H1 (cell line): ENCODE measurements around the gene SPEM3. TPM values are rescaled to one million over a fixed set of nuclear protein-coding genes. Genes with fewer than 3 reads are reported as not detected.

Experiments used
- CTCF ChIA-PET: fragments of 300-600 bp; sonication (Branson Sonifier 250); formaldehyde crosslinking; loops from one replicate; lab custom pipeline; 2021; ENCODE audit not compliant: partially characterized antibody; lab: Charles Lee
- POLR2A ChIA-PET: fragments of 300-600 bp; sonication (Branson Sonifier 250); formaldehyde crosslinking; loops from one replicate; lab custom pipeline; 2021; ENCODE audit warnings: inconsistent platforms; ENCODE audit not compliant: partially characterized antibody; lab: Charles Lee
- DNase-seq, 2 experiments: peaks; one replicate each; pipeline versions ENCODE4 v3.0.0 to v3.0.0-alpha.2; 2010 to 2022; ENCODE audit warnings: low spot score in 2 of 2, low read depth in 1 of 2, mixed read lengths in 1 of 2
- FAIRE-seq: peaks from 2 replicates; lab custom pipeline; 2011; peaks lifted over from hg19 to GRCh38; lab: Jason Lieb, UNC
- H2AFZ ChIP-seq: 2 replicates; pipeline ENCODE4 v1.8.1; 2012; ENCODE audit warnings: low read length, inconsistent platforms
- H2AK5ac ChIP-seq: 2 replicates; pipeline ENCODE4 v1.6.1; 2013; ENCODE audit warnings: low read depth, low read length
- H2BK120ac ChIP-seq: replicated peaks from 2 replicates; pipeline ENCODE3; 2013; ENCODE audit warnings: low read depth, low read length, inconsistent platforms
- H2BK12ac ChIP-seq: 2 replicates; pipeline ENCODE4 v1.6.1; 2013; ENCODE audit warnings: low read depth, low read length
- H2BK15ac ChIP-seq: 2 replicates; pipeline ENCODE4 v1.6.1; 2013; ENCODE audit warnings: low read length
- H2BK20ac ChIP-seq: 2 replicates; pipeline ENCODE4 v1.6.1; 2013; ENCODE audit warnings: low read length
- H2BK5ac ChIP-seq: 2 replicates; pipeline ENCODE4 v1.6.1; 2013; ENCODE audit warnings: low read depth, low read length
- H3K14ac ChIP-seq: 2 replicates; pipeline ENCODE4 v1.6.1; 2013; ENCODE audit warnings: inconsistent platforms; ENCODE audit not compliant: insufficient read length
- H3K18ac ChIP-seq: 2 replicates; pipeline ENCODE4 v1.6.1; 2013; ENCODE audit warnings: low read length; ENCODE audit errors: extremely low read depth
- H3K23ac ChIP-seq: 2 replicates; pipeline ENCODE4 v1.6.1; 2013; ENCODE audit warnings: inconsistent platforms; ENCODE audit not compliant: insufficient read length
- H3K23me2 ChIP-seq: 2 replicates; pipeline ENCODE4 v1.6.1; 2013; ENCODE audit warnings: low read depth, low read length
- H3K27ac ChIP-seq: 2 replicates; pipeline ENCODE4 v1.6.1; 2011; ENCODE audit warnings: low read depth, low read length, inconsistent platforms
- H3K27me3 ChIP-seq, 4 experiments: replicated peaks in 1 of 4; 1 replicate in 1 of 4; 2 replicates in 3 of 4; pipeline versions ENCODE4 v1.6.1 to v1.8.1; 2011 to 2013; ENCODE audit warnings: low read length in 3 of 4, mild to moderate bottlenecking in 3 of 4, inconsistent platforms in 2 of 4, mixed read lengths in 2 of 4, moderate library complexity in 1 of 4; ENCODE audit not compliant: control insufficient read depth in 3 of 4, insufficient read depth in 3 of 4; ENCODE audit errors: extremely low read depth in 1 of 4
- H3K36me3 ChIP-seq, 4 experiments: 2 replicates each; pipeline versions ENCODE4 v1.6.1 to v1.8.1; 2011 to 2013; ENCODE audit warnings: mild to moderate bottlenecking in 4 of 4, low read length in 3 of 4, moderate library complexity in 2 of 4, control low read depth in 1 of 4, inconsistent platforms in 1 of 4; ENCODE audit not compliant: insufficient read depth in 4 of 4, control insufficient read depth in 2 of 4
- H3K4ac ChIP-seq: replicated peaks from 2 replicates; pipeline ENCODE3; 2013; ENCODE audit warnings: low read length, low read depth, mixed read lengths, inconsistent platforms; ENCODE audit not compliant: insufficient read length
- H3K4me1 ChIP-seq, 4 experiments: replicated peaks in 1 of 4; 1 replicate in 1 of 4; 2 replicates in 3 of 4; pipeline versions ENCODE4 v1.6.1 to v1.8.1; 2011 to 2013; ENCODE audit warnings: low read length in 3 of 4, inconsistent platforms in 2 of 4, mixed read lengths in 1 of 4; ENCODE audit not compliant: insufficient read depth in 4 of 4, control insufficient read depth in 3 of 4
- H3K4me2 ChIP-seq, 2 experiments: 2 replicates each; pipeline versions ENCODE4 v1.6.1 to v1.8.1; 2011 to 2013; ENCODE audit warnings: low read depth in 2 of 2, low read length in 2 of 2, control low read depth in 1 of 2, inconsistent platforms in 1 of 2, mild to moderate bottlenecking in 1 of 2; ENCODE audit not compliant: insufficient read depth in 1 of 2
- H3K4me3 ChIP-seq, 4 experiments: fragments of 200-600, 300-600 bp in 1 of 4; sonication (generic), shearing (Covaris generic), sonication (Bioruptor Twin) in 1 of 4; 2 replicates each; pipeline versions ENCODE4 v1.5.1 to v1.8.1; 2011 to 2016; ENCODE audit warnings: low read length in 4 of 4, low read depth in 3 of 4, control low read depth in 2 of 4, inconsistent platforms in 2 of 4, mild to moderate bottlenecking in 2 of 4, mixed read lengths in 1 of 4, moderate library complexity in 1 of 4; ENCODE audit not compliant: insufficient read depth in 2 of 4; ENCODE audit errors: extremely low read depth in 1 of 4
- H3K56ac ChIP-seq: replicated peaks from 2 replicates; pipeline ENCODE3; 2013; ENCODE audit warnings: low read depth, mild to moderate bottlenecking, mixed read lengths, low read length, inconsistent platforms; ENCODE audit not compliant: insufficient read length
- H3K79me1 ChIP-seq: 2 replicates; pipeline ENCODE4 v1.6.1; 2013; ENCODE audit warnings: low read depth, low read length, control low read depth
- H3K79me2 ChIP-seq, 2 experiments: 2 replicates each; pipeline versions ENCODE4 v1.6.1 to v1.8.1; 2012 to 2013; ENCODE audit warnings: low read length in 2 of 2, mild to moderate bottlenecking in 2 of 2, inconsistent platforms in 1 of 2; ENCODE audit not compliant: insufficient read depth in 2 of 2, control insufficient read depth in 1 of 2
- H3K9ac ChIP-seq, 4 experiments: replicated peaks in 1 of 4; 1 replicate in 1 of 4; 2 replicates in 3 of 4; pipeline versions ENCODE4 v1.6.1 to v1.8.1; 2011 to 2013; ENCODE audit warnings: low read depth in 3 of 4, low read length in 3 of 4, control low read depth in 2 of 4, mild to moderate bottlenecking in 2 of 4, moderate library complexity in 2 of 4, inconsistent platforms in 1 of 4; ENCODE audit errors: extremely low read depth in 1 of 4
- H3K9me3 ChIP-seq, 2 experiments: 2 replicates each; pipeline versions ENCODE4 v1.6.1 to v1.8.1; 2012 to 2013; ENCODE audit warnings: mild to moderate bottlenecking in 2 of 2, moderate library complexity in 2 of 2, control low read depth in 1 of 2, inconsistent platforms in 1 of 2, low read depth in 1 of 2, low read length in 1 of 2, mixed read lengths in 1 of 2; ENCODE audit not compliant: insufficient read depth in 2 of 2
- H4K20me1 ChIP-seq, 2 experiments: replicated peaks in 1 of 2; 2 replicates each; pipeline versions ENCODE3 to v1.8.1; 2011 to 2013; ENCODE audit warnings: inconsistent platforms in 2 of 2, low read length in 2 of 2, mild to moderate bottlenecking in 1 of 2; ENCODE audit not compliant: insufficient read depth in 2 of 2, control insufficient read depth in 1 of 2
- H4K5ac ChIP-seq: 2 replicates; pipeline ENCODE4 v1.6.1; 2013; ENCODE audit warnings: low read length, low read depth, mixed read lengths, inconsistent platforms; ENCODE audit not compliant: insufficient read length
- H4K8ac ChIP-seq: 2 replicates; pipeline ENCODE4 v1.8.0; 2013; ENCODE audit warnings: mild to moderate bottlenecking, moderate library complexity, low read length, inconsistent platforms; ENCODE audit not compliant: insufficient read depth; ENCODE audit errors: extremely low read depth
- H4K91ac ChIP-seq: replicated peaks from 2 replicates; pipeline ENCODE3; 2013; ENCODE audit warnings: low read length, mixed read lengths, inconsistent platforms; ENCODE audit not compliant: insufficient read length
- BACH1 ChIP-seq: IDR thresholded peaks from 2 replicates; pipeline ENCODE4 v1.6.1; 2012; ENCODE audit warnings: low read length, improper control_type of control experiment
- CHD1 ChIP-seq: IDR thresholded peaks from 2 replicates; pipeline ENCODE4 v1.6.1; 2012; ENCODE audit warnings: low read depth, low read length, improper control_type of control experiment
- CHD2 ChIP-seq: IDR thresholded peaks from 2 replicates; pipeline ENCODE4 v1.6.1; 2012; ENCODE audit warnings: low read length, improper control_type of control experiment
- CTCF ChIP-seq, 3 experiments: IDR thresholded peaks; 1 replicate in 2 of 3; 2 replicates in 1 of 3; pipeline versions ENCODE4 v1.5.1 to v1.6.1; 2011; ENCODE audit warnings: low read length in 3 of 3, mild to moderate bottlenecking in 3 of 3, inconsistent platforms in 2 of 3, low read depth in 1 of 3, moderate library complexity in 1 of 3; ENCODE audit not compliant: insufficient read depth in 1 of 3; ENCODE audit errors: control extremely low read depth in 1 of 3
- E2F6 ChIP-seq: IDR thresholded peaks from 2 replicates; pipeline ENCODE4 v1.6.1; 2012; ENCODE audit warnings: inconsistent platforms
- EZH2 ChIP-seq: fragments of 200-600 bp; sonication (generic); IDR thresholded peaks from 2 replicates; pipeline ENCODE4 v1.7.1; 2012; ENCODE audit warnings: low read depth, mild to moderate bottlenecking, moderate library complexity, low read length, inconsistent platforms; ENCODE audit not compliant: severe bottlenecking
- JUND ChIP-seq: IDR thresholded peaks from 2 replicates; pipeline ENCODE4 v1.6.1; 2011; ENCODE audit warnings: mild to moderate bottlenecking, improper control_type of control experiment, low read length
- KDM1A ChIP-seq: fragments of 200-600, 300-600 bp; sonication (generic); IDR thresholded peaks from 2 replicates; pipeline ENCODE4 v1.7.1; 2016; ENCODE audit warnings: mild to moderate bottlenecking, low read length, borderline replicate concordance
- POLR2A ChIP-seq, 2 experiments: IDR thresholded peaks; 1 replicate in 1 of 2; 2 replicates in 1 of 2; pipeline ENCODE4 v1.6.1; 2011; ENCODE audit warnings: low read depth in 2 of 2, low read length in 2 of 2, mild to moderate bottlenecking in 2 of 2; ENCODE audit errors: control extremely low read depth in 1 of 2
- SRF ChIP-seq: IDR thresholded peaks from 2 replicates; pipeline ENCODE4 v1.6.1; 2011; ENCODE audit warnings: mild to moderate bottlenecking, low read depth, low read length, moderate library complexity
- TBP ChIP-seq: IDR thresholded peaks from 2 replicates; pipeline ENCODE4 v1.6.1; 2011; ENCODE audit warnings: low read depth, low read length, improper control_type of control experiment
- TEAD4 ChIP-seq: IDR thresholded peaks from 2 replicates; pipeline ENCODE4 v1.6.1; 2012; ENCODE audit warnings: low read depth, low read length, inconsistent platforms, mixed read lengths
- WGBS, 2 experiments: shearing (Covaris generic) in 1 of 2; methylation state at CpG; one replicate each; pipeline versions ENCODE4 v1.1.6 to v1.1.7; 2013 to 2015; ENCODE audit warnings: low lambda C conversion rate in 2 of 2, mixed read lengths in 2 of 2, inconsistent platforms in 1 of 2, low coverage in 1 of 2, missing lambda C conversion rate in 1 of 2; ENCODE audit not compliant: insufficient replicate concordance in 2 of 2, insufficient coverage in 1 of 2, insufficient read length in 1 of 2; ENCODE audit errors: extremely low coverage in 1 of 2, missing lambda C conversion rate in 1 of 2; 5-methylcytosine and 5-hydroxymethylcytosine counted together
- polyA plus RNA-seq, 7 experiments: library from polyadenylated mRNA; depleted of rRNA in 3 of 7; stranded (reverse) in 5 of 7; unstranded in 2 of 7; fragments of >200 nt in 5 of 7; fragments of 200-250 nt in 2 of 7; gene quantifications; 1 replicate in 5 of 7; 2 replicates in 1 of 7; 4 replicates in 1 of 7; pipeline versions ENCODE4 v1.2.1 to v1.2.3, GENCODE V29; 2011 to 2013; ENCODE audit warnings: missing spikeins in 2 of 7, mixed read lengths in 2 of 7
- total RNA-seq: library from RNA; stranded (reverse); fragmentation: NEBNext Ultra II Directional; extraction: Animal tissue kit (Norgen Biotek cat#: 25700); gene quantifications from 2 replicates; pipeline ENCODE4 v1.2.1, GENCODE V29; 2021

SPEM3 gene
- total and polyA plus RNA-seq, 2 of the 8 experiments (the other 6 are each of a cell fraction or from before 2014, with no cell fraction given), result 0.02 TPM; not detected in 1

GRCh38 chr17:7414837-7415236 lies 13.8 kb upstream of the SPEM3 start:
- no peak overlapping the region for H3K4ac ChIP-seq
- DNase-seq (no peak), FAIRE-seq (no peak)
- H3K4me2 ChIP-seq, result no peak overlapping the region
- H3K18ac ChIP-seq, result no peak overlapping the region
- H3K14ac ChIP-seq, result no peak overlapping the region
- no peak overlapping the region for H2BK15ac ChIP-seq
- H3K9ac ChIP-seq, result no peak overlapping the region
- H4K5ac ChIP-seq, result no peak overlapping the region
- WGBS, 2 experiments, result 89% methylated on average over 14 of the region's 14 CpGs; no CpG with 5 or more reads in 1 of the 2 experiments
- H2BK5ac ChIP-seq, result no peak overlapping the region
- H2AFZ ChIP-seq, result no peak overlapping the region
- H3K27ac ChIP-seq, result no peak overlapping the region
- no peak overlapping the region for H3K4me3 ChIP-seq
- H2BK120ac ChIP-seq, result no peak overlapping the region
- H3K9me3 ChIP-seq, result no peaks in the 10 kb centered on the region
- H4K20me1 ChIP-seq, result peaks cover 2 to 13% of the 10 kb centered on the region in 2 experiments
- no peak overlapping the region for H2BK12ac ChIP-seq
- ChIA-PET CTCF (interaction anchor here (2.4 kb wide), 1 partner anchor 23 kb away, joined by 5 read pairs; no protein-coding TSS in a partner anchor), POLR2A (interaction anchor here (0.7 to 2.8 kb wide), 6 partner anchors 8 to 69 kb away, joined by 3 to 14 read pairs (median 4); partner anchors contain the start of genes NLGN2 and TMEM256)
- 0 out of 2 replicates have a peak, but pooled peaks cover 1% of the 10 kb centered on the region for H3K79me1 ChIP-seq
- H3K36me3 ChIP-seq, result peaks cover 0 to 34% (median 14%) of the 10 kb centered on the region in 4 experiments; a peak in 6 of 8 replicates
- no peaks in the 10 kb centered on the region for H3K27me3 ChIP-seq
- H3K56ac ChIP-seq, result no peak overlapping the region
- no peak overlapping the region for H4K91ac ChIP-seq
- no peak overlapping the region for H3K23ac ChIP-seq
- H2BK20ac ChIP-seq, result no peak overlapping the region
- no peak overlapping the region for H4K8ac ChIP-seq
- peaks cover 4% of the 10 kb centered on the region; the same call in 1 of the 2 replicates for H3K23me2 ChIP-seq
- no peak overlapping the region for H2AK5ac ChIP-seq
- H3K4me1 ChIP-seq, result peaks cover 0 to 12% (median 7%) of the 10 kb centered on the region in 4 experiments; a peak in 5 of 7 replicates
- H3K79me2 ChIP-seq, result no peaks in the 10 kb centered on the region
- TF ChIP-seq SRF (no peak), EZH2 (no peak), CHD2 (no peak), KDM1A (no peak), BACH1 (no peak), TEAD4 (no peak), POLR2A (IDR thresholded peaks at IDR 0.05; ENCODE audit: control extremely low read depth in 1 of 2, low read depth in 2 of 2, low read length in 2 of 2) (no peak), TBP (no peak), CTCF (IDR thresholded peaks at IDR 0.05; ENCODE audit: control extremely low read depth in 1 of 3, insufficient read depth in 1 of 3, low read depth in 1 of 3, low read length in 3 of 3) (no peak), JUND (no peak), E2F6 (no peak), CHD1 (no peak)
